Stimulated activated CD4-positive, alpha-beta T cell treated with anti-CD3 and anti-CD28 coated beads, Interleukin-4, amount 100 ng/mL, for 1 hour (primary cell): Measurements from ENCODE around the gene EFHC1.

Experiments used
- DNase-seq: peaks from one replicate; pipeline ENCODE4 v3.0.0-alpha.2; 2020

The EFHC1 gene

DNA sequence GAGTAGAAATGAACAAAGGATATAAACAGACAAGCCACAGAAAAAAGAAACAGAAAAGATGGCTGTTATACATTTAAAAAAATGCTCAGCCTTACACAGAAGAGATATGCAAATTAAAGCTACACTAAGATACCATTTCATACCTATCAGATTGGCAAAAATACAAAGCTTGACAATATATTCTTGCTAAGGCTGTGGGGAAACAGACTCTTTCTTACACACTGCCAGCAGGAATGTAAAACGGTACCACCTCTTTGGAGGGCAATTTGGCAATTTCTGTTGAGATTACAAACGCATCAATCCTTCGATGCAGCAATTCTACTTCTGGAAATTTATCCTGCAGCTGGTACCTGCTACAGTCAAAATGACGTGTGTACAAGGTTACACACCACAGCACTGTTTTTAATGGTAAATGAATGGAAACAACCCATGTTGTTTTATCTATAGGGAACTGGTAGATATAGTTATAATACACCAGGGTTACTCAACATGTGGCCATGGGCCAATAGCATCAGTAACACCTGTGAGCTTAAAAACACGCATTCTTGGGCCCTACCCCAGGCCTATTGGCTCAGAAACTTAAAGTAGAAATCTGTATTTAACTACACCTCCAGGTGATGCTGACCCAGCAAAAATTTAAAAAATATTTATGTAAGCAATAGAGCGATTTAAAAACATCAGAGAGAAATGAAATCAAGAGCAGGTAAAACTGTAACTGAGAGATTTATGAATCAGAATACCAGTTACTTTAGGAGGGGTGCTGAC, 103.4 kb downstream of the EFHC1 start:
- no peak for DNase-seq

GRCh38 chr6:52524918-52525317, 104.8 kb downstream of the EFHC1 start:
- no peak for DNase-seq

GRCh38 chr6:52526634-52527033, 106.5 kb downstream of the EFHC1 start:
- no peak for DNase-seq

DNA sequence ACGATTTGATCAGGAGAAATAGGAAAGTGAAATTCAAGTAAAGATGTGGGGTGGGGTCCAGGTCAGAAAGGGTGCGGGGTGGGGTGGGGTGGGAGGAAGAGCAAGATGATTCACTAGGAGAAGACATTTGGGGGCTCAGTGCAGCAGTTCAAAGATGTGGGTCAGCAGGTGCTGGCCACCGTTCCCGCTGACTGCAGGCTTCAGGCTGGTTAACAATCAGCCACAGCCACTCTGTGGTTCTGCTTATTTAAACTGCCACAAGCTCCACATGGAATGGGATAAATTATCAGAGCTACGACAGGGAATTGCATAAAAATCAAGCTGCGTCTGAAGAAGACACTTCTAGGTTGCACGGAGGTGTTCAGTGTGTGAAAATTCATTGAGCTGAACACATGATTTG, 107.3 kb downstream of the EFHC1 start:
- DNase-seq, result no peak

- no peak for DNase-seq
Measured at GRCh38 chr6:52529311-52529710, 109.2 kb downstream of the EFHC1 start.

DNA sequence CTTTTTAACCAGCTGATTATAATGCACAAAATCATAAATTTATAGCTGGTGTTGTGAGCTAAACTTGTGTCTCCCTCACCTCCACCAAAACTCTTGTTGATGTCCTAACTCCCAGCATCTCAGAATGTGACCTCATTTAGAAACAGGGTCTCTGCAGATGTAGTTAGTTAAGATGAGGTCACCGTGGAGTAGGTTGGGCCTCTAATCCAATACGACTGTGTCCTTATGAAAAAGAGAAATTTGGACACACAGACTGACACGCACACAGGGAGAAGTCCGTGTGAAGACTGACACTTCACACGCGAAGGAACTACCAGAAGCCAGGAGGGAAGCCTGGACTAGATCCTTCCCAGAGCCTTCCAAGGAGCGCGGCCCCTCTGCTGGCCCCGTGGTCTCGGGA, 110.2 kb downstream of the EFHC1 start:
- no peak for DNase-seq

GRCh38 chr6:52531396-52531795, 111.3 kb downstream of the EFHC1 start:
- DNase-seq, result no peak

GRCh38 chr6:52531834-52532233, 111.7 kb downstream of the EFHC1 start:
- DNase-seq, result no peak

DNA sequence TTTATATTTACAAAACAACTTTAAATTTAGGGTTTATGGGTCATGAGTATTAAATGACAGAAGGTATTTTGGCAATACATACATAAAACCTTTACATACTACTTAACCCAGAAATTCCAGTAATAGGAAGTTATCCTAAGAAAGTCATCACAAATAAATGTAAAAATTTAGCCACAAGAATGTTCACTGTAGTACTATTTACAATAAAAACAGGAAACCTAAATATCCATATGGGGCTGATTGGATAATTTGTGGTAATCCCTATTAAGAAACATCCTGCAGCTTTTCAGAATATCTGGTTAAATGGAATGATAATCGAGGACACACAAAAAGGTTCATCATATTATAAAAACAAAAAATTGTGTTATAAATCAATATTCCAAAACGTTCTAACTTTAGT, 112.3 kb downstream of the EFHC1 start:
- DNase-seq, result no peak

- DNase-seq, result no peak
Measured at GRCh38 chr6:52533491-52533890, 113.3 kb downstream of the EFHC1 start.

- DNase-seq, result no peak
Measured at GRCh38 chr6:52534363-52534762, 114.2 kb downstream of the EFHC1 start.

GRCh38 chr6:52534966-52535390, 114.8 kb downstream of the EFHC1 start:
- DNase-seq, result no peak

DNA sequence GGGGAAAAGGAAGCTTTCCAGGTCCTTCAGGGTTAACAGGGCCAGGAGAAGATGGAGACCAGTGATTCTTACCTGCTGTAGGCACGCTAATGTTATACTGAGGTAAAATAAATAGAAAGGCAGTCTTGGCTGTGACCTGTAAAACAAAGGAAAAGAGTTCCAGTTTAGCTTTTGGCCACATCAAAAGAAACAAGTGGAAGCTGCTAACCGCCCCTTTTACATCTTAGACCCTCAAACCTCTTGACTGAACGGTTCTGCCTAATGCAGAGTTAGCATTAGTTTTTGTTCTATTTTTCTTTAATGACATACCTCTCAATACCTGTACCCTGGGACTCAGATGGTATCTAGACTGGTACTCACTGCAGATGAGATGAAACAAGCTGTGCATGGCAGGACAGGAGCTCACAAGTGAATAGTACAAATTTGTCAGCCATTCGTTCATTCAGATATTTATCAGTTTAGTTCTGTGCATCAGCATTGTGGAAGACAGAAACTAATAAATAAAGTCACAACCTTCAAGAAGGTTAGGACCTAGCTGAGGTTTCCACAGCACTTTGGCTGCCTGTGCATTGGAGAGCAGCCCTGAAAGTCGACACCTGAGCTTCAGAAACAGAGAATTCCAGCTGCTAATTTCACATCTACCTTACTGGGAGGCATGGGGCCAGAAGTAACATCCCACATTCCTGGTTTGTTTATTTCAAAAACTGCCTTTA, 115.7 kb downstream of the EFHC1 start:
- no peak for DNase-seq

GRCh38 chr6:52536424-52536916, 116.3 kb downstream of the EFHC1 start:
- no peak for DNase-seq

GRCh38 chr6:52537001-52537753, 117.0 kb downstream of the EFHC1 start:
- DNase-seq, result no peak

DNA sequence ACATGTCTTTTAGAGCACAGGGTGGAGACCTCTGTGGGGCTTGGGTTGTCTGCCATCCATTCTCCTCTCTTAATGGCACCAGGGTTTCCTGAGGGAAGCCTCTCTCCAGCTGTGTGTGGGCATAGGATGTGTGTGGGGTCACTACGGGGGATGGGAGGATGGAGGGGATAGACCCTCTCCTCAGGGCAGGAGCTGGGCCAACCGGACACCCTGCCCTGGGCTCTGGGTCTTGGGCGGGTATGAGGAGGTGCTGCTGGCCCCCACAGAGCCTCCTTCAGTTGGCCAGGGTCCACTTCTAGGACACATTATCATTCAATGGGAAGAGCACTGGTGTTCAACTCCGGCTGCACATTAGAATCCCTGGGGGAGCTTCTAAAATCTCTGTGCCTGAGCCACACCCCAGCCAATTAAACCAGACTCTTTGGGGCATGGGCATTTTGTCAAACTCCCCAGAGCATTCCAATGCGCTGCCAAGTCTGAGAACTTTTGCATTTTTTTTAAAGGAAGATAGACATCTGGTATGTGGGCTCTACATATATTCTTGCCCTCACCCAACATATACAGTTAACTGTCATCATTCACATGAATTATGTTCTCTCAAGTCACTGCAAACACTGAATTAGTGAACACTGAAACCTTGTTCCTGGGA, 118.2 kb downstream of the EFHC1 start:
- no peak for DNase-seq

DNA sequence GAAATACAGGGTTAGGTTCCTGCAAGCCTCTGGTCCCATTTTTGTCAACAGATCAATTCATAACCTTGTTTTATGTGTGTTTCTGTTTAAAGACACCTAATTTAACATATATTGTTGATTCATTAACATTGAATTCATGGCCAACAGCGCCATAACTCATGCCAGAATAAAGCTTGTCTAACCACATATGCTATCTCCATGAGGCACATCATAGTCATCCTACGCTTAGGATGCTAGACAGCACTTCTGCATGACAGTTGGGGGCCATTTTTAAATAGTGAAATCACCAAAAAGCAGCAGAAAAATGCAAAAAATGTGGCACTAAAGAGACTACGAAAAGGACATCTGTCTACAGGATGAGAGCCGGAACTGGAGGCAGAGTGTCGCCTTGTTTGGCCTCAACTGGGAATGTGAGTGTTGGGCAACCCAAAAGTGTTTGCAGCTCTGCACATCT, 118.8 kb downstream of the EFHC1 start:
- no peak for DNase-seq

DNA sequence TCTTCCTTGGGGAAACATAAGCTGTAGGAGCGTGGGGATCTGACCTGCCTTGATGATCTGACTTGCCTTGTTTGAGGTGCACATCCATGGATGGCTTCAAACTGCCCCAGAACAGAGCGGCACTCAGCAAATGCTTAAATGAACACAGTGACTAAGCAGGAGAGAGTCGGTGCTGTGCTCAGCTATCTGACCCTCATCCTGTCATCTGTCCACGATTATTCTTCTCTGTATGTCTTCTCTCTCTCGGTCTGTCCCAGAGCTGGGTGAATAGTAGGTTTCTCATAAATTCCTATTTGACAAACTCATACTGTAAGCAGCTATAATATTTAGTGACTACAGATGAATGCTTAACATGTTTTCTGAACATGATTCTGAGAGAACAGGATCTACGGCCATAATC, 119.5 kb downstream of the EFHC1 start:
- no peak for DNase-seq

DNA sequence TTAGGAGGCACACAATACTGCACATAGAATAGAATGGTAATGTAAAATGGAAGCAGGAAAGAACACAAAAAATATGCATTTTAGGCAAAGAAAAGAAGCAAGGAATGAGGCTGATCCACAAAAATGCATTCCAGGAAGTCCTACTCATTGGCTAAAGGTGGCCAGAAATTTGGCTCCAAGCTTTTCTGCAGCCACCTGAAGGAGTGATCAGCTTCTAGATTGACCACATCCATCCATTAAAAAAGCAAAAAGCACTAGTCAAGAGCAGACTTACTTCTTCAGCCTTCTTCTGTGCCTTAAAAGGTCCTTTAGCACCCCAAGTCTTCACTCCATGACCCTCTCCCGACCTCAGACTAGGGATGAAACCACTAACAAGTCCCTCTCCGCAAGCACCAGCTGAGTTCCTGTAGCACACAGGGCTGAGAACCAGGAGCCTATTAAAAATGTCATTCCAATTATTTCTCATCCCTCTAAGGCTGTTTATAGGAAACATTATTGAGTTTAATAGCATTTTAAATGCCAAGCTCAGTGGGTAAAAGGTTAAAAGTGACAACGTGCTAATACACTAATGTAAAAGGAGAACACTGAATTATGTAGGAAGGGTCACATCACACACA, 120.3 kb downstream of the EFHC1 start:
- no peak for DNase-seq

GRCh38 chr6:52541135-52541534, 121.0 kb downstream of the EFHC1 start:
- no peak for DNase-seq

DNA sequence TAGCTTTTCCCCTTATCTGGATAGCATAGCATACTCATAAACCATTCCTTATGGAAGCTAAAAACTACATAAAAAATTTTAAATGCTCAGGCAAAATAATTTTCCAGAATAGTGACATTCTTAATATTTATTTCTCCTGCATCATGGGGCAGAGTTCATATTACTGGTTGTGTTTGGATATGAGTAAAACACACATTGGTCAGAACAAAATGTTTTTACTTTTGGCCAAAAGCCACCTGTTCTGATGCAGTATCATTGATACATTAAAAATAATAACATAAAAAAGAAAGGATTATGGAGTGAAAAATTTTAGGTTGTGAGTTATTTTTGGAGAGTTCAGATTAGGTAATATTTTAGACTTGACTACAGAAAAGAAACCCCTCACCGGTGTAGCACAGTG, 123.1 kb downstream of the EFHC1 start:
- no peak for DNase-seq
